Ecto neural progenitor cell (in vitro differentiated cells): Measurements from ENCODE around the gene ZNF385A.
A peak's percentile ranks its signal among the peaks of the same experiment; 100 is the strongest.

ENCODE experiments used
- DNase-seq: peaks from one replicate; pipeline ENCODE4 v3.0.0-alpha.2; 2018; ENCODE audit warnings: low spot score

ZNF385A gene

DNA sequence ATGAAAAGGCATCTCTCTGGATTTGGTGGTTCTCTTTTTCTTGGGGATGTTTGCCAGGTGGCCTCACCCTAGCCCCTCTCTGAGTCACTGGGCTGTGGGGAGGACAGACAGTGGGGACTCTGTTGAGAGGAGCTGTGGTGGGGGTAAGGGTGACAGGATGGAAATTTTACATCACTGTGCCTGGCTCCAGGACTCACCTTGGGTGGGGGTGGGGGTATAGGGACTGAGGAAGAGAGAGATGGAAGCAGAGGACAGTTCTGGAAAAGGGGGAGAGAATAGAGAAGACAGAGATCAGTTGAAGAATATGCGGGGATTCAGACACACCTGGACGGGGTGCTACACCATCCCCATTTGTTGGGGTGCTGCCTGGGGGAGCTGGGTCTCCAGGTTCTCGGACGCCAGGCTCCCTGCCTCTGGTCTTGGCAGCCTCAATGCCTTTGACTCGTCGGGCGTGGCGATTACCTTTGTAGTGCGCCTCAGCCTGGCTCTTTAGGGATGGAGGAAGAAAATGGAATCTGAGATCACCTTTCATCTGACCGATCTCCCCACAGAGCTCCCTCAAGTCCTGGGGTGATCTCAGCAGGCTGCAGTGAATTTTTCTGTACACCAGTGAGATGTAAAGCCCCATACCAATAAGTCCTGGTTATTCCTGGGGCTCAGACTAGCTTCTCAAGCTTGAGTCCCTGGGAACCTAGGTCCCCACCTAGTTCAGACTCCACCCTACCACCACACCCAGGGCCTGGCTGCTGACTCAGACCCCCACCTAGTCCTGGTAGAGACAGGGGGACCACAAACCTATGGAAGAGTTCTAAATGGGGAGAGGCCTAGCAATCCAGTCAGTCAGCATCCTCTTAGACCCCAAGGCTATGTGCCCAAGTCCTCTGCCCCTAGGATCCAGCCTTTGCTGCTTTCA, 10.6 kb downstream of the ZNF385A start:
- no peak for DNase-seq

DNA sequence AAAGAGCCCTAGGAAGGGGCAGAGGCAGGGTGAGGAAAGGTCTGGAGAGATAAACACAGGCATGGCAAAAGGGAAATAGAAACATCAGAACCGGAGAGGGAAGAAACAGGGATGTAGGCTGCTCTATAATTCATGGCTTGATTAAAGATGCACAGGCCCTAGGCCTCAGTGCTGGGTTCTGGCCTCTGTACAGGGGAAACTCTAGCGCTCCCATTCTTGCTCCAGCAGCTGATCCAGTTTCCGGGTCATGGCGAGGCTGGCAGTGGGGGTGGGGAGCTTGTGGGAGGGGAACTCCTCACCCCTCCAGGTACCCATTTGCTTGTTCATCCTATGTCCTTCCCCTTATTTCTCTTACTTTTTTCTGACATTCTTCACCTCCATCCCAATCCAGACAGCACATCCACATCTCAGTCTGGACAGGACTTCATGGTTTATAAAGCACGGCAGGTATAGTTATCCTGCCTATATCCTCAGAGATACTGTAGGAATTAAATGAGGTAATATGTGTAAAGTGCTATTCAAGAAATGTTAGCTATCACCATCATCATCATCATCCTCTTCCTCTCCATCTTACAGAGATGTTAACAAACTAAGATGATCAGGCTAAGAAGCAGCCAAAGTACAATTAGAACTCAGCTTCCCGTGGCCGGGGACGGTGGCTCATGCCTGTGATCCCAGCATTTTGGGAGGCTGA, 12.3 kb downstream of the ZNF385A start:
- DNase-seq: no peak

DNA sequence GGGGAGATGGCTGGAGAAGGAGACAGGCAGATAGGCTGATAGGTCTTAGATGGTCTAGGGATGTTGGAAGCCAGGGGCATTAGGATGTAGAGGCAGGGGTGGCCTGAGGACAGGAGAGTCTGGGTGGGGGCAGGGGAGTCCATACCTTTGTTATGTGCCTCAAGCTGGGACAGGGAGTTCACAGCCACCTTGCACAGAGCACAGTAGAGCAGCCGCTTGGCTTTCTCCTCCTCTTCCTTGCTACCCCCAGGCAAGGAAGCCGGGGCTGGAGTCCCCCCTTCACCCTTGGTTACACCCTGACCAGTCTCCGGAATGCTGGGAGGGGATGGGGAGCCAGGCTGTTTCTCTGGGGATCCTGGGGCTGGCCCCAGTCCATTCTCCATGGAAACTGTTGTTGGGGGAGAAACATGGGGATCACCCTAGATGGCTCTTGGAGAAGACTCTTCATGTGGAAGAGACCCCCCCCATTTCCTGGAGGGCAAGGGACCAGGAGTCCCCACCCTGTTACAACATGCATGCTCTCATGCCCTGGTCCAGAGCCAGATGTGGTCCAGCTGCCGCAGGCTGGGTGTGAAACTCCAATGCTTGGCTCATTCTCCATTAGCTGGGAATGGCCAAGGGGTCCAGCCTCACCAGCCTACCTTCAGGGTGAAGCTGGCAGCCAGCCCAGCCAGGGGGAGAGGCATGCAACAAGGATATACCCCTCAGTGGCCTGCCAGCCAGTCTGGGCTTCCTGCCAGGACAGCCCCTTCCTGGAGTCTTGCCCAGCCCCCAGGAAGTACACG, 13.0 kb downstream of the ZNF385A start:
- no peak for DNase-seq

DNA sequence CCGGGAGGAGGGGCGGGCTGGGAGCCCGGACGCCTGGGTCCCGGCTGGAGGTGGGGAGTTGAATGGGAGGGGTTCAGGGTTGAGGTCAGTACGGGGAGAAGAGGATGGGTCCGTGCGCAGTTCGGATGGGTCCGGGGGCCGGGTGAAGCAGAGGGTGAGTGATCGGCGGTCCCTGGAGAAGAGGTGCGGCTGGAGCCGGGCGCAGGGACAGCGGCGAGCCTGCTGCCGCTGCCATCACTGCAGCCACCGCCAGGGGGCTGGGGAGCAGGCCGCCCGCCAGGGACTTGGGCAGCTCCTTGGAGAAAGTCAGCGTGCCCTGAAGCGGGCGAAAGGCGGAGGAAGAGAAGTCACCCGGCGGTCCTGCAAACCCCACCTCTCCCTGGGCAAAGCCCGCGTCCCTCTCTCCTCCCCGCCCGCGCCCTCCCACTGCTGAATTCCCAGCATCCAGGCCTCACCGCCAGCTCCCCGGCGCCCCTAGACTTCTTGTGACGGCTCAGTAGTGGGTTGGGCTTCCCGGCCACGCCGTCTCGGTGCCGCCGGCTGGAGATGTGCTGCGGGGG, 14.3 kb downstream of the ZNF385A start:
- peak; percentile 96 for DNase-seq

DNA sequence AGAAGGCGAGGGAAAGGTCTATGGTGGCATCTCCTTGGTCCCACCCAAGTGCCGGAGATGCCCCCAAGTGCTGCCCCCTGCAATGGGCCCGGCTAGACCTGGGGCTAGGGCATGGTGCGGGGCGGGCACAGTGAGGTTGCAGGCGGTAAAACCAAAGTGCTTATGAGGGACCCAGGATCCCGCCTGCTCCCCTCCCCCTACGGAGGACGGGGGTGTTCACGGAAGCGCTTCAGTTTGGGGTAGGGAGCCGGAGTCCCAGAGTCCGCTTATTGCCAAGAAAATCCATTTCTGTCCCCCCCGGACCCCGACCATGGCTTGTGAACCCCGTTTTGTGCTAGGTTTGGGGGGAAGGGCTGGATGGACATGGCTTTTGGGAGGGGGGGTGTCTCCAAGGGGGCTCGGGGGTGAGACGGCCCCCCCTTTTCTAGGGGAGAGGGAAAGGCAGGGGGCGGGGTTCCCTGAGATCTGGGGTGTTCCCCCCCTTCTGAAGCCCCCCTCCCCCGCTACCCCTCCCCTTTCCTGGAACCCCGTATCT, 14.9 kb downstream of the ZNF385A start:
- DNase-seq: no peak

DNA sequence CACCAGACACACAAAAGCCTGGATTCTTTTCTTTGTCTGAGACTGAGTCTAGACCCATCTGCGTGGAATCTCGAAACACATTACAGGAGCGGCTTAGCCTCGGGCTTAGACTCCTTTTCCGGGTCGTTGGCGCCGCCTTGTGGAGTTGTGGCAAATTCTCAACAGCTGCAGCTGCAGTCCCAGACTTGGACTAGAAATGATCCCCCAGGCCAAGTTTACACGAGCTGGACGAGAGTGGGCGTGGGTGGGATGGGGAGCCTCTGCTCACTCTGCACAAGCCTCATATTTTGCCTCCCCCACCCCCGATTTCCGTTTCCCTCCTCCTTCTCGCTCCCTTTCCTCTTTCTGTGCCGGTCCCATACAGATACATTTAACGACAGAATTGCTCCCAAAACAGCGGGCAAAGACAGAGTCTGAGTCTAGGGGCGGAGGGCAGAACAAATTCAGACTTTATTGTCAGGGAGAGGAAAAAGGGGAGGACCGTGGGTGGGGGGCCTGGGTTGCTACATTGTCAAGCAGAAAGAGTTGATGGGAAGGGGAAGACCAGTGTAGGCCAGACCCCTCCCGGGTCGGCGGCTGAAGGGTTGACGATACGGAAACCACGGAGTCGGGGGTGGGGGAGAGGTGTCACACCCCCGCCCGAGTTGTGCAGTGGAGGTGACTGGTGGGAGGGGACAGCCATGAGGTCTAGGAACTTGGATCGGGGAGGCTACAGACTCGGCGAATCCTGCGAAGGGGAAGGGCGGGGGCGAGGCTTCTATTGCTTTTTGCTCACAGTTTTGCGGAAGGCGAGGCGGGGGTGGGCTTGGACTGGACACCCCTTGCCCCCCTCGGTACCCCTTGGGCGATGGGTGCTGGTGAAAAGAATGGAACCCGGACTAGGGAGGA, 15.6 kb downstream of the ZNF385A start:
- peak; percentile 92 for DNase-seq

DNA sequence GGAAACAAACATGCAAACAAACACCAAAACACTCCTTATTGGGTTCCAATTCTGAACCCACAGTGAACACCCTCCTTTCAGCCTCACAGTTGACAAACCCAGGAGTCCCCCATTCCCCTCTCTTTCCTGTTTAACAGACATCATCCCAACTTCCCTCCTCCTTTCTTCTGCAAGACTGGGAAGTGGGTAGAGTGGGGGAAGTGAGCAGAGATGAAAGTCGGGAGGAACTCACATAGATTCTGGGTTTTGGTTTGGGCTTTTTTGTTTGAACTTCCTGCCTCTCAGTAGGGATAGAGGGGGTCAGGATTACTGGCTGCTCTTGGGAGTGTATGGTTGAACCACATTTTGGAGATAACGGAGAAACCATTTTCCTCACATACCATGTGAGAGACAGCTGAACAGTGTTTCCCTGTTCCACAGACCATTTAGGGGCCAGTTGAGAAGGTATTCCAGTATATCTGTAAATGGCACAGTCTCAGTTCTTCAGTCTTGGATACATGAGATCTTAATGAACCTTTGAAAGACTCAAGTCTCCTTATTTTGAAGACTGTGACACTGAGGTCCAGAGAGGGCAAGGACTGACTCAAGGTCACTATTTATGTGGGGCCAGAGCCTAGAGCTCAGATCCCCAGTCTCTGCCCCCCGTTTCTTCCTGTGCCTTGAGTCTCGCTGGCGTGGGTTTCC, 16.4 kb downstream of the ZNF385A start:
- DNase-seq: no peak

DNA sequence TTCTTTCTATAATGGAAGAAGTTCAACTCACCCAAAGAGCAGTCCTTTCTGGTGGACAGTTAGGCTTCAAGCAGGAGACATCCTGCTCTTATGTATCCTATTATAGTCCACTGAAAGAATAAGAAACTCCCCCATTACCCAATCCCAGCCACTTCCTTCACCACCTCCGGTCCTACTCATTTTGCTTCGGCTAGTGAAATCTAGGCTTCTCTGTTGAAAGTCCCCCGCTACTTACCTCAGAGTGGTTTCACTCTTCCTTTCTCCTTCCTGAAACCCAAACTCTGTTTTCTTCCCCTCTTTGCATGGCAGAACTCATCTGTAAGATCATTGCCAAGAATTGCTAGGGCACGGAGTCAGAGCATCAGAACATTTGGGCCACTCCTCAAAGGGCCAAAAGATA, 20.1 kb downstream of the ZNF385A start, which contains the start of gene GPR84:
Gene GPR84 (minus strand): TSS at position 74 of the 400 bp plus-strand sequence. CDS start 635 bp downstream, outside the sequence.
- no peak for DNase-seq

DNA sequence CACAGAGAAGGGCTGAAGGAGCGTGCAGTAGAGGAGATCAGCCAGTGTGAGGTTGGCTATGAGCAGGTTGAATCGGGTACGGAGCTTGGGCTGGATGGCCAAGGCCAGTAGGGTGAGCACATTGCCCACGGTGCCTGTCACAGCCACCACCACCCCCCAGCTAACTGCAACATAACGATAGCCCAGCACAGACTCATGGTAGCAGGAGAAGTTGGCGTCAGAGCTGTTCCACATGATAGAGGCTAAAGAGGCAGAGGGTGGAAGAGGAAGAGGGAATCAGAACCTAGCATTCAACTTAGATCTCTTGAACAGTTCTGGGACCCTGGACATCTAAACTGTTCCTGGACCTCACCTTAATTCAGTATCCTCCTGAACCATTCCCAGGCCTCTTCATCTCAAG, 20.9 kb downstream of the ZNF385A start:
- DNase-seq: no peak

DNA sequence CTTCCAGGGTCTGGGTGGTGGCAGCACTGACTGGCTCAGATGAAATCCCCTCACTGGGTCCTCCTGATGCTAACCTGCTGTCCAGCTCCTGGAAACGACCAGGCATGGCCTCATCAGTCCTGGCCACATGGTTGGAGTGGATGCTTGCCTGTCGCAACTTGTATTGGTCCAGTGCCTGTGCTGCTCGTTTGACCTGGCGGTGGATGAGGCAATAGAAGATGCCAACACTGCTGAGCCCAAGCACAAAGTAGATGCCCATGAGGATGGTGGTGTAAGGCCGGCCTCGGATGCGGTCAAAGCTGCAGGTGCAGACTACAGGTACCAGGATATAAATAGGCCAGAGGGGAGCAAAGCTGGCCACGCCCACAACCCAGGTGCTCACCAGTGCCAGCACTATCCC, 21.5 kb downstream of the ZNF385A start:
- DNase-seq: no peak

DNA sequence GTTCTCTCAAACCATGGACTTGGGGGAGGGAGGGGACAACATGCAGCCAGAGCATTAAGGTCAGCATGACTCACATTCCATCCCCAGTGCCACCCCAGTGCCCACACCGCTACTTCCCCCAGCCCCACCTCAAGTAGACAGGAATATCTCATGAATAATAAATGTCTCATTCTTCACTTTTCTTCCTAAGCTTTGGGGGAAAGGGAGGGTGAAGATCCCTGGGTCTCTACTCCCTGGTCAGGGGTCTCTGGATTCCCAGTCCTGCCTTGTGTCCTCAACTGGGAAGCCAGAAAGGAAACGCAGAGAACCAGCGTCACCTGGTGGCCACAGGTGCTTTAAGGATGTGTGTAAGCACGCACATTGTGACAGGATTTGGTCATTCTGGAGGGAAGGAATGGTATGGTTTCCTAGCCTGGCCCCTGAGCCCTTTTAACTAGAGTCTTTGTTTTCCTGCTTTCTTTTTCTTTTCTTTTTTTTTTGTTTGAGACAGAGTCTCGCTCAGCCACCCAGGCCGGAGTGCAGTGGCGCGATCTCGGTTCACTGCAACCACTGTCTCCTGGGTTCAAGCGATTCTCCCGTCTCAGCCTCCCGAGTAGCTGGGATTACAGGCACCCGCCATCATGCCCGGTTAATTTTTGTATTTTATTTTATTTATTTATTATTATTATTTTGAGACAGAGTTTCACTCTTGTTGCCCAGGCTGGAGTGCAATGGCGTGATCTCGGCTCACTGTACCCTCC, 23.6 kb downstream of the ZNF385A start:
- DNase-seq: peak; percentile 92

DNA sequence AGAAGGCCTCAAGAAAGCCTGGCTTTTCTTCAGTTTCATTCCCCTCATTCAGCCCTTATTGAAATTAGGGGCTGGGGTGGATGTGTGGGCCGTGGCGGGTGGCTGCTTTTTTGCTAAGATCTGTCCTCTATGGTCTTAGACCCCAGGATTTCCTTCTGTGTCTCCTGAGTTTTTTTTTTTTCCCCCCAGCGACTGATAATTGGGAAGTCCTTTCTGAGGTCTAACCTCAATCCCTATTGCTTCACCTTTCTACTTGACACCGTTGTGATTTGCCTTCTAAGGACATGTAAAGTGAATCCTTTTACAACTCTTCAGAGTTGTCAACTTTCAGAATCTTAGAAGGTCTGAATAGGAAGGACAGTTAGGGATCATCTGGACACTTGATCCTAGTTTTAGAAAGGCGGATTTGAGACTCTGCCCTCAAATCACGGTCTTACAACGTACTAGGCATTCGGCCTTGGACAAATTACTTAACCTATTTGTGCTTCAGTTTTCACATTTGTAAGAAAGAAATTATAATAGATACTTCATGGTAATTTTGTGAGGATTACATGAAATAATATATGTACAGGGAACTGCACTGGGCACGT, 24.7 kb downstream of the ZNF385A start:
- DNase-seq: no peak

DNA sequence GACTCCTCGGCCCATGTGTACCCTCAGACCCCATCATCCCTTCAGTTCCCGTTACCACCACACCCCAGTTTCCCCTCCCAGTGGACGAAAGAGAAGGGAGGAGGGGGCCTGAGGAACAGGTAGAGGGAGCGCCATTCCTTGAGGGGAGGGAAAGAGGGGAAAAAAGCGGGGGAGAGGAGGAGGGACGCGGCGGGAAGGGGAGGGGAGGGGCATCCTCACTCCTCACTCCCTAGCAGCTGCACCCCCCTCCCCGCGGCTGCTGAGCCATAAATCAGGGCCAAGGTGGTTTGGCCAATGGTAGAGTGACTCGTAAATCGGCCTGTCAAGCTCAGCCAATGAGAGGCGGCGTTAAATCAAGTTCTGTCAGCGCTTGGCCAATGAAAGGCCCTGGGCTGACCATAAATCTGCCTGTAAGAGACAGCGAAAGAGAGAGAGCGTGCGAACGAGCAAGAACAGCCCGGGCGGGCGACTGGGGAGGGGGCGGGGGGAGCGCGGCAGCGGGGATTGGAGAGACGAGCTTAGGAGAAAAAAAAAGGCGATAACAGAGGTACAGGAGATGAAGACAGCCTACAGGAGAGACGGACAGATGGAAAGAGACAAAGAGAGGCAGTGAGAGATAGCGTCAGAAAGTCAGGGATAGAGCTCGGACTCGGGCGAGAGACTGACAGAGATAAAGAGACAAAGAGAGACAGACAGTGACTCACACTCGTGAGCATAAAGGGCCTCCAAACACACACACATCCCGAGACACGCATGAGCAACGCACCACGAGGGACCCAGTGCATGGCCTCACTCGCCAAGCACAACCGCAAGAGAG, 25.4 kb downstream of the ZNF385A start:
- peak; percentile 99 for DNase-seq

DNA sequence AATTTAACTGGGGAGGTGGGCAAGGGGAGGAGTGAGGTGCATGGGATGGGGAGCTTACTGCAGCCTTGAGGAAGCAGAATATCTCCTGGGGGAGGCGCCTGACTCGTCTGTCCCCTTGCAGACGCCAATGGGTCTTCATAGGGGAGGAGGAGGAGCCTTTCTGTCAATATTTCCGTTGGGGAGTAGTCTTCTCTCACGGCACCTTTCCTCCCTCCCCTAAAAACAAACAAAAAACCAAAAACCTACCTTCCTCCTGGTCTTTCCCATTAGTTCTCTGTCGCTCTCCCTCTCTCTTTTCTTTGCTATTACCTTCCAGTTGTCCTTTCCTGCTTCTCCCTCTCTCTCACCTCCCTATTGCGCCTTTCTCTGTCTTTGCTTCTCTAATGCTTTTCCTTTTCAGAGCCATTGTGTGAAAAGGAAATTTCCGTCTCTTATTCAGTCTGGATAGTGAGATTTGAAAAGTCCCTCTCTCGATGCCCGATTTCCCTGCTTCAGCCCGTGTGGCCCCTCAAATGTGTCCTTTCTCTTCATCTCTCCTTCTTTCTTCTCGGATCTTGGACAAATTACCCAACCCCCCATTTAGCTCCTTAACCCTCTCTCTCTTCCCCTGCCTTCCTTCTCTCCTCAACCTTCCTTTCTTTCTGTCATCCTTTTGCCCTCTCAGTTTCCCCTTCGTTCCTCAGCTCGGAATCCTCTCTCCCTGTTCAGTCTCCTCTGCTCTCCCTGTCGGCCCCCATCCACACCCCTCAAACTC, 26.2 kb downstream of the ZNF385A start:
- DNase-seq: no peak

DNA sequence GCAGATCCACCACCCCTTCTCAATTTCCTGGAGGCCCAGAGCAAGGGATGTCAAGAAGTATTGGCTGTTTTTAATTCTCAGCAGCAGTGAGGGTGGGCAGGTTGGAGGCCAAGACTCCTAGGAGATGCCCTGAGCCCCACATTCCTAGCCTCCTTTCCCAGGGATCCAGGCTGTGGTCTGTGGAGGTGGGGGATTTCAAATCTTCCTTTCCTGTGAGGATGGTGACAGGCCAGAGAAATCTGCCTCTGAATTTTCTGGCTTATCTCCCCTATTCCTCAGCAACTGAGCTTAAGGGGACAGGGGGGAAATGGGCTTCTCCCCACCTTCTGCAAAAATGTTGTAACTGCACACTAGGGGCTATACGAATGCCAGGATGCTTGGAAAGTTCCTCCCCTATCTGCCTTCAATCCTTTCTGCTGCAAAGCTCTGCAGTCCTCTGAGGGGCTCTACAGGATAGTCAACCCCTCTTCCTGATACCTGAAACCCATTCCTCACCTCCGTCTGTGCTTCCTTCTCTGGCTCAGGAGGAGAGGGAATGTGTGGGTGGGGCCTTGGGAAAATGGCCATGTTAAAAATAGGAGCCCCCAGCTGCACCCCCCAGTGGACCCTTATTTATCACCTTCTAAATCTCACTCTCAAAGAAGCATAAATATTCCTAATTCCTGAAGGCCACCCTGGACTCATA, 26.9 kb downstream of the ZNF385A start:
- DNase-seq: peak; percentile 53

DNA sequence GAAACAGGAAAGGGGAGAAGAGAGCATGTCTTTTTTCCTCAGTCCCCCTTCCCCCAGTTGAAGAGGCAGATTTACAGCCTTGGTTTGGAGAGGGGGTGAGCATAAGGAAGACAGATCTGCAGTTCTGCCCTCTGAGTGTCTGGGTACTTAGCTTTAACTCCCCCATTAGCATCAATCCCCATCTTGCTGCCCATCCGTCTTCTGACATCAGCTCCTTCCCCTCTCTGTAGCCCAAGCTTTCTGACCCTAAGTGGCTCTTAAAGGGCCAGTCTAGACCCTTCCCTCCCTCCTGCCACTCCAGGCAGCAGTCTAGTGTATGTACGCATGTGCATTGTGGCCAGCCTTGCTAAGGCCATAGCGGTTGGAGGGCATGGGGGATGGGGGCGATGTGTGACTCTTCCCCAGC, 27.6 kb downstream of the ZNF385A start:
- peak; percentile 60 for DNase-seq

DNA sequence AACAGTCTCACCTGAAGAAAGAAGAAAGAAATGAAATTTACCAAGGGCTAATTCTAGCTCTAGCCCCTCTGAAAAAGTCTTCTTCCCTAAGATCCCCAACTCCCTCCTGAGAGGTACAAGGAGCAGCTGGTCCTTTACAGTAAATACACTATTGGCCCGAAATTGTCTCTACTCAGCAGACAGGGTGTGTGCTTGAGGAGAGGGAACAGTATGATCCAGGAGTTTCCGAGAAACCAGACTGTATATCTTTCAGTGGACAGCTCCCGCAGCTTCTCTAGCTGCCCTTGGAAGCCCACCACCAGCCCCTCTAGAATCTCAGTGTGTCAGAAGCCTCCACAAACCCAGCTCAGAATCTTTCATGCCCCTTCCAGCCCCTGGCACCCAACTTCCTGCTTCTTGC, 28.3 kb downstream of the ZNF385A start:
- DNase-seq: peak; percentile 48
